CD4-positive, alpha-beta T cell (primary cell): Measurements from ENCODE around the gene MRPS35. TPM values are rescaled to one million over a fixed set of nuclear protein-coding genes. Genes with fewer than 3 reads are reported as not detected.

Experiments used
- ATAC-seq: fragments of 200-7000 bp; cut with Tn5 transposase; one replicate; pipeline ENCODE4 v1.10.0; 2022; ENCODE audit warnings: mild to moderate bottlenecking; ENCODE audit not compliant: poor library complexity
- CTCF ChIA-PET: fragments of 350-600 bp; sonication (Branson Sonifier 250); formaldehyde crosslinking; loops from one replicate; lab custom pipeline; 2021; ENCODE audit warnings: antibody characterized with exemption, inconsistent platforms; lab: Charles Lee
- POLR2A ChIA-PET: fragments of 350-600 bp; sonication (Branson Sonifier 250); formaldehyde crosslinking; loops from one replicate; lab custom pipeline; 2021; ENCODE audit warnings: antibody characterized with exemption, inconsistent platforms; lab: Charles Lee
- DNase-seq, 14 experiments: peaks; one replicate each; pipeline ENCODE4 v3.0.0-alpha.2; 2013 to 2020; ENCODE audit warnings: mixed read lengths in 2 of 14
- H3K27ac ChIP-seq, 2 donors: one replicate each; pipeline versions ENCODE4 v1.5.1 to v1.7.0; 2013; ENCODE audit warnings: low read length in 2 of 2, low read depth in 1 of 2, mild to moderate bottlenecking in 1 of 2
- H3K27me3 ChIP-seq, 2 experiments: 1 replicate in 1 of 2; 2 replicates in 1 of 2; pipeline versions ENCODE4 v1.6.1 to v1.7.0; 2013; ENCODE audit warnings: low read length in 2 of 2, control low read depth in 1 of 2, mild to moderate bottlenecking in 1 of 2, moderate library complexity in 1 of 2; ENCODE audit not compliant: insufficient read depth in 2 of 2, control insufficient read depth in 1 of 2
- H3K36me3 ChIP-seq: one replicate; pipeline ENCODE4 v1.6.1; 2013; ENCODE audit warnings: low read length, control low read depth; ENCODE audit not compliant: insufficient read depth
- H3K4me1 ChIP-seq: one replicate; pipeline ENCODE4 v1.6.1; 2013; ENCODE audit warnings: low read length, control low read depth; ENCODE audit not compliant: insufficient read depth
- H3K4me3 ChIP-seq: one replicate; pipeline ENCODE4 v1.5.1; 2013; ENCODE audit warnings: mild to moderate bottlenecking, low read length, moderate library complexity
- H3K9me3 ChIP-seq, 2 experiments: 1 replicate in 1 of 2; 2 replicates in 1 of 2; pipeline versions ENCODE4 v1.6.1 to v1.7.0; 2013; ENCODE audit warnings: low read length in 2 of 2, mild to moderate bottlenecking in 2 of 2, control low read depth in 1 of 2, moderate library complexity in 1 of 2; ENCODE audit not compliant: control insufficient read depth in 1 of 2, insufficient read depth in 1 of 2
- H3K27ac Mint-ChIP-seq: one replicate; pipeline ENCODE4 v1.8.0; 2020; ENCODE audit warnings: mixed read lengths
- H3K27me3 Mint-ChIP-seq: one replicate; pipeline ENCODE4 v1.8.0; 2021; ENCODE audit warnings: mixed read lengths
- H3K36me3 Mint-ChIP-seq: one replicate; pipeline ENCODE4 v1.8.0; 2021; ENCODE audit warnings: low read depth, mixed read lengths
- H3K4me1 Mint-ChIP-seq: one replicate; pipeline ENCODE4 v1.8.0; 2021; ENCODE audit warnings: low read depth, mixed read lengths
- H3K4me3 Mint-ChIP-seq: one replicate; pipeline ENCODE4 v1.8.0; 2020; ENCODE audit warnings: mild to moderate bottlenecking, mixed read lengths
- H3K9me3 Mint-ChIP-seq: one replicate; pipeline ENCODE4 v1.8.0; 2020; ENCODE audit warnings: mixed read lengths
- intact Hi-C, 2 experiments: fragments of 100-400 bp; cut with DNase I in 1 of 2; cut with micrococcal nuclease in 1 of 2; formaldehyde crosslinking; loops; one replicate each; pipeline versions ENCODE4 v1.15.1 to v1.9.0; 2023 to 2025; cut with DNase I, micrococcal nuclease
- total RNA-seq, 174 experiments: library from RNA in 2 of 174; stranded (reverse) in 2 of 174; gene quantifications; one replicate each; pipeline ENCODE4 v1.2.3 and lab custom pipeline; 2021 to 2026
- TF ChIP-seq, protein P1 (sequence below): fragments of 200-600 bp; IDR thresholded peaks from one replicate; pipeline ENCODE4 v1.8.0; 2022; ENCODE audit warnings: antibody characterized with exemption, mild to moderate bottlenecking

The MRPS35 gene
- total RNA-seq, 2 experiments from 2014 or later, result 22.1 to 23.9 TPM

DNA sequence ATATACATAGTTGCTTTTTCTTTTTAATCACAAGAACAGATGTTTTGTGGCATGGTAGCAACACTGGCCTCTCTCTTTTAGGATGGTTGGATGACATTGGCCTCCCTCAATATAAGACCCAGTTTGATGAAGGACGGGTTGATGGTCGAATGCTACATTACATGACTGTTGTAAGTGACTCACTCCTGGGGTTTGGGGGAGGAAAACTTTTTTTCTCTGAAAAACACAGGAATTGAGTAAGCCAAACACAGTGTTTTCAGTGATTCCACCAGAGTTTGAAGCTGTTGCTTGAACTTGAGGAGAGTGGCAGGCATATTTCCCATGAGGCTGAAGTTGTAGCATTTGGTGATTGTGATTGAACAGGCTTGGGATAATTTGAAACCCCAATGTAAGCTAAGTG, 28.1 kb upstream of the MRPS35 start:
- Histone ChIP-seq H3K27ac (no peak overlapping the region), H3K27me3 (no peaks in the 10 kb centered on the region), H3K4me3 (no peak overlapping the region), H3K4me1 (no peaks in the 10 kb centered on the region), H3K9me3 (no peaks in the 10 kb centered on the region), H3K36me3 (no peaks in the 10 kb centered on the region)
- ChIA-PET POLR2A (no interaction called here), CTCF (no interaction called here)
- peaks cover 23% of the 10 kb centered on the region for H3K36me3 Mint-ChIP-seq
- H3K9me3 Mint-ChIP-seq, result no peaks in the 10 kb centered on the region
- H3K27ac Mint-ChIP-seq, result no peak overlapping the region
- DNase-seq (no peak), ATAC-seq (no peak)
- intact Hi-C loops, result no loop called here
- H3K27me3 Mint-ChIP-seq, result no peaks in the 10 kb centered on the region
- no peaks in the 10 kb centered on the region for H3K4me1 Mint-ChIP-seq
- H3K4me3 Mint-ChIP-seq, result no peak overlapping the region
- TF ChIP-seq, protein P1, sequence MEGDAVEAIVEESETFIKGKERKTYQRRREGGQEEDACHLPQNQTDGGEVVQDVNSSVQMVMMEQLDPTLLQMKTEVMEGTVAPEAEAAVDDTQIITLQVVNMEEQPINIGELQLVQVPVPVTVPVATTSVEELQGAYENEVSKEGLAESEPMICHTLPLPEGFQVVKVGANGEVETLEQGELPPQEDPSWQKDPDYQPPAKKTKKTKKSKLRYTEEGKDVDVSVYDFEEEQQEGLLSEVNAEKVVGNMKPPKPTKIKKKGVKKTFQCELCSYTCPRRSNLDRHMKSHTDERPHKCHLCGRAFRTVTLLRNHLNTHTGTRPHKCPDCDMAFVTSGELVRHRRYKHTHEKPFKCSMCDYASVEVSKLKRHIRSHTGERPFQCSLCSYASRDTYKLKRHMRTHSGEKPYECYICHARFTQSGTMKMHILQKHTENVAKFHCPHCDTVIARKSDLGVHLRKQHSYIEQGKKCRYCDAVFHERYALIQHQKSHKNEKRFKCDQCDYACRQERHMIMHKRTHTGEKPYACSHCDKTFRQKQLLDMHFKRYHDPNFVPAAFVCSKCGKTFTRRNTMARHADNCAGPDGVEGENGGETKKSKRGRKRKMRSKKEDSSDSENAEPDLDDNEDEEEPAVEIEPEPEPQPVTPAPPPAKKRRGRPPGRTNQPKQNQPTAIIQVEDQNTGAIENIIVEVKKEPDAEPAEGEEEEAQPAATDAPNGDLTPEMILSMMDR, result no peak

DNA sequence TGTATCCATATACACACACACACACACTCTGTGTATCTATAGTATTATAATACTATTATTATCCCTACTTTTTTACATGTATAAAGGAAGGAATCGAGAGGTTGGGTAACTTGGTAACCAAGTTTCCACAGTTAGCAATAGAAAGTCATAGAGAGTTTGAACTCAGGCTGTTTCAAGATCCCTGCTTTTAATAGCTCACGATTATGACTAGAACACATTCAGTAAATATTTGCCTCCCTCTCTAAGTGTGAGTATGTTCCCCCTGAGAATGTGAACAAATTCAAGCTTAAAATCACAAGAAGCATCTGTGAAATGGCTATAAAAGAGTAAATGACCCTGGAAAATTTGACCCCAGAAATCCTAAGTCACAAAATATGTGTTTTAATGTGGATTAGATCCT, 25.4 kb upstream of the MRPS35 start:
- H3K36me3 Mint-ChIP-seq, result peaks cover 18% of the 10 kb centered on the region
- no peak overlapping the region for H3K27ac ChIP-seq
- ChIA-PET CTCF (no interaction called here), POLR2A (no interaction called here)
- H3K4me3 ChIP-seq, result no peak overlapping the region
- H3K4me3 Mint-ChIP-seq, result no peak overlapping the region
- intact Hi-C loops, result no loop called here
- no peaks in the 10 kb centered on the region for H3K4me1 Mint-ChIP-seq
- H3K27me3 Mint-ChIP-seq, result no peaks in the 10 kb centered on the region
- no peaks in the 10 kb centered on the region for H3K4me1 ChIP-seq
- H3K27me3 ChIP-seq, result no peaks in the 10 kb centered on the region
- no peak overlapping the region for H3K27ac Mint-ChIP-seq
- DNase-seq (no peak), ATAC-seq (no peak)
- no peaks in the 10 kb centered on the region for H3K9me3 Mint-ChIP-seq
- TF ChIP-seq, protein P1, result no peak
- H3K9me3 ChIP-seq, result no peaks in the 10 kb centered on the region
- no peaks in the 10 kb centered on the region for H3K36me3 ChIP-seq

DNA sequence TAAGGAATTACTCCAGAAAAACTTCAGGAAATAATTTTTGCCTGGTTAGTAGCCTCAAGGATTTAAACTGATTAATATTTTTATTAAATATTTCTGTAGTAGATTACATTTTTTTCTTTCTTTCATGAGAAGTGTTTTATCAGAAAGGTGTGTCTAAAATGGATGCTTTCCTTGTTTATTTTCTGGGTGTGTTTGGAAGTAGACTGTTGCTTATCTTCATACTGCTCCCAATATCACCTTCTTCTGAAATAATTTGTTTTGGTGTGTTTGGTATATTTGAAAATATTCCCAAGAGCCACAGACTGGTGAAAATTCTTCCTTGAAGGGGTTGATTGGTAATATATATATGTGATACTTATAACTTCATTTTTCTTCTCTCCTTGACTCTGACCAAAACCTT, 24.5 kb upstream of the MRPS35 start:
- POLR2A ChIA-PET, result no interaction called here
- CTCF ChIA-PET, result no interaction called here

More for the DNA sequence above, 24.5 kb upstream of the MRPS35 start:
- TF ChIP-seq, protein P1, result no peak
- Mint-ChIP-seq H3K36me3 (peaks cover 9% of the 10 kb centered on the region), H3K9me3 (no peaks in the 10 kb centered on the region), H3K27me3 (no peaks in the 10 kb centered on the region), H3K4me3 (no peak overlapping the region), H3K4me1 (no peaks in the 10 kb centered on the region), H3K27ac (no peak overlapping the region)
- Histone ChIP-seq H3K4me1 (no peaks in the 10 kb centered on the region), H3K27ac (no peak overlapping the region), H3K27me3 (no peaks in the 10 kb centered on the region), H3K36me3 (no peaks in the 10 kb centered on the region), H3K4me3 (no peak overlapping the region), H3K9me3 (no peaks in the 10 kb centered on the region)
- DNase-seq, result no peak
- intact Hi-C loops, result no loop called here
- ATAC-seq, result no peak
